HUES64 (cell line): ENCODE results near the gene SLC15A4.
"Not testable (repeated sequence)": the region's sequence is repeated elsewhere in the genome, so short reads cannot be mapped to it uniquely, and the experiment has no call there.

Experiments used
- H3K27ac ChIP-seq: 2 replicates; pipeline ENCODE4 v1.7.0; 2013; ENCODE audit warnings: low read depth, low read length, inconsistent platforms
- H3K27me3 ChIP-seq: 2 replicates; pipeline ENCODE4 v1.6.1; 2013; ENCODE audit warnings: mild to moderate bottlenecking, low read length; ENCODE audit not compliant: insufficient read depth
- H3K36me3 ChIP-seq: 2 replicates; pipeline ENCODE4 v1.6.1; 2013; ENCODE audit warnings: mild to moderate bottlenecking, low read length; ENCODE audit not compliant: insufficient read depth
- H3K4me1 ChIP-seq: 2 replicates; pipeline ENCODE4 v1.6.1; 2013; ENCODE audit warnings: mild to moderate bottlenecking, low read length, moderate library complexity; ENCODE audit not compliant: insufficient read depth
- H3K4me3 ChIP-seq: 2 replicates; pipeline ENCODE4 v1.5.1; 2013; ENCODE audit warnings: mild to moderate bottlenecking, low read length, moderate library complexity
- H3K9ac ChIP-seq: 2 replicates; pipeline ENCODE4 v1.6.1; 2013; ENCODE audit warnings: mild to moderate bottlenecking, low read depth, low read length
- H3K9me3 ChIP-seq: 2 replicates; pipeline ENCODE4 v1.6.1; 2013; ENCODE audit warnings: low read depth, low read length; ENCODE audit not compliant: insufficient read depth
- WGBS: fragments of 150-250, 120-280 bp; methylation state at CpG from one replicate; pipeline ENCODE4 v1.1.7; 2013; ENCODE audit warnings: missing lambda C conversion rate; 5-methylcytosine and 5-hydroxymethylcytosine counted together

Gene SLC15A4

GRCh38 chr12:128811806-128812205 lies 12.0 kb downstream of the SLC15A4 start:
- no peak overlapping the region for H3K4me3 ChIP-seq
- H3K36me3 ChIP-seq = peaks cover 59% of the 10 kb centered on the region
- H3K27ac ChIP-seq = no peak overlapping the region
- no peak overlapping the region for H3K9ac ChIP-seq
- H3K27me3 ChIP-seq = no peaks in the 10 kb centered on the region
- peaks cover 13% of the 10 kb centered on the region for H3K4me1 ChIP-seq
- 91% methylated on average over 9 of the region's 9 CpGs for WGBS
- no peaks in the 10 kb centered on the region for H3K9me3 ChIP-seq

GRCh38 chr12:128810182-128811127 lies 13.3 kb downstream of the SLC15A4 start:
- H3K27me3 ChIP-seq = no peaks in the 10 kb centered on the region
- no peak overlapping the region for H3K9ac ChIP-seq
- no peaks in the 10 kb centered on the region for H3K9me3 ChIP-seq
- H3K36me3 ChIP-seq = peaks cover 66% of the 10 kb centered on the region
- peaks cover 12% of the 10 kb centered on the region for H3K4me1 ChIP-seq
- H3K4me3 ChIP-seq = no peak overlapping the region
- H3K27ac ChIP-seq = no peak overlapping the region
- 77% methylated on average over 14 of the region's 14 CpGs for WGBS

GRCh38 chr12:128808651-128809050 lies 15.1 kb downstream of the SLC15A4 start:
- WGBS = 87% methylated on average over 12 of the region's 12 CpGs
- Histone ChIP-seq H3K4me1 (peaks cover 12% of the 10 kb centered on the region), H3K27ac (no peak overlapping the region), H3K9me3 (no peaks in the 10 kb centered on the region), H3K27me3 (no peaks in the 10 kb centered on the region), H3K4me3 (no peak overlapping the region), H3K36me3 (peaks cover 66% of the 10 kb centered on the region), H3K9ac (no peak overlapping the region)

- WGBS = 98% methylated on average over 14 of the region's 14 CpGs
- Histone ChIP-seq H3K4me1 (peaks cover 12% of the 10 kb centered on the region), H3K9ac (no peak overlapping the region), H3K27me3 (no peaks in the 10 kb centered on the region), H3K27ac (no peak overlapping the region), H3K36me3 (peaks cover 60% of the 10 kb centered on the region), H3K4me3 (no peak overlapping the region), H3K9me3 (no peaks in the 10 kb centered on the region)
Observed at GRCh38 chr12:128807161-128807724, 16.5 kb downstream of the SLC15A4 start.

- peaks cover 8% of the 10 kb centered on the region; the same call in 1 of the 2 replicates for H3K4me1 ChIP-seq
- H3K4me3 ChIP-seq = no peak overlapping the region
- WGBS = 86% methylated on average over 9 of the region's 9 CpGs
- no peaks in the 10 kb centered on the region for H3K27me3 ChIP-seq
- H3K9me3 ChIP-seq = no peaks in the 10 kb centered on the region
- no peak overlapping the region for H3K9ac ChIP-seq
- H3K27ac ChIP-seq = no peak overlapping the region
- peaks cover 59% of the 10 kb centered on the region for H3K36me3 ChIP-seq
Observed at GRCh38 chr12:128806573-128806972, 17.2 kb downstream of the SLC15A4 start.

- WGBS = 94% methylated on average over 4 of the region's 5 CpGs
- not testable (repeated sequence) for H3K9me3 ChIP-seq, H3K27ac ChIP-seq, H3K9ac ChIP-seq, H3K4me1 ChIP-seq, H3K4me3 ChIP-seq, H3K27me3 ChIP-seq
- H3K36me3 ChIP-seq = peaks cover 71% of the 10 kb centered on the region
Observed at GRCh38 chr12:128805406-128805805, 18.4 kb downstream of the SLC15A4 start.

- Histone ChIP-seq H3K27ac (no peak overlapping the region), H3K9me3 (no peaks in the 10 kb centered on the region), H3K4me3 (no peak overlapping the region), H3K9ac (no peak overlapping the region), H3K36me3 (peaks cover 77% of the 10 kb centered on the region), H3K4me1 (no peaks in the 10 kb centered on the region), H3K27me3 (no peaks in the 10 kb centered on the region)
- 98% methylated on average over 7 of the region's 8 CpGs for WGBS
Observed at GRCh38 chr12:128804762-128805161, 19.0 kb downstream of the SLC15A4 start.

- Histone ChIP-seq H3K27me3 (no peaks in the 10 kb centered on the region), H3K27ac (no peak overlapping the region), H3K4me3 (no peak overlapping the region), H3K36me3 (peaks cover 78% of the 10 kb centered on the region), H3K9ac (no peak overlapping the region), H3K4me1 (no peaks in the 10 kb centered on the region), H3K9me3 (no peaks in the 10 kb centered on the region)
- WGBS = 97% methylated on average over 9 of the region's 9 CpGs
Observed at GRCh38 chr12:128803788-128804187, 20.0 kb downstream of the SLC15A4 start.

GRCh38 chr12:128802756-128803155 lies 21.0 kb downstream of the SLC15A4 start:
- Histone ChIP-seq H3K4me3 (no peak overlapping the region), H3K36me3 (peaks cover 78% of the 10 kb centered on the region), H3K9me3 (no peaks in the 10 kb centered on the region)

GRCh38 chr12:128801879-128802391 lies 21.8 kb downstream of the SLC15A4 start:
- Histone ChIP-seq H3K36me3 (peaks cover 74% of the 10 kb centered on the region), H3K9ac (no peak overlapping the region)
- 93% methylated on average over 8 of the region's 8 CpGs for WGBS

More at GRCh38 chr12:128802756-128803155, 21.0 kb downstream of the SLC15A4 start:
- no peak overlapping the region for H3K27ac ChIP-seq
- peaks cover 7% of the 10 kb centered on the region; the same call in 1 of the 2 replicates for H3K4me1 ChIP-seq
- H3K27me3 ChIP-seq = no peaks in the 10 kb centered on the region
- 93% methylated on average over 13 of the region's 13 CpGs for WGBS
- no peak overlapping the region for H3K9ac ChIP-seq

GRCh38 chr12:128800606-128801005 lies 23.2 kb downstream of the SLC15A4 start:
- WGBS = 97% methylated on average over 14 of the region's 14 CpGs
- Histone ChIP-seq H3K4me3 (no peak overlapping the region), H3K27ac (no peak overlapping the region), H3K36me3 (peaks cover 76% of the 10 kb centered on the region), H3K9ac (no peak overlapping the region), H3K4me1 (peaks cover 10% of the 10 kb centered on the region; the same call in 1 of the 2 replicates), H3K27me3 (no peaks in the 10 kb centered on the region), H3K9me3 (no peaks in the 10 kb centered on the region)

More at GRCh38 chr12:128801879-128802391, 21.8 kb downstream of the SLC15A4 start:
- H3K27ac ChIP-seq = no peak overlapping the region
- no peaks in the 10 kb centered on the region for H3K27me3 ChIP-seq
- H3K4me1 ChIP-seq = peaks cover 10% of the 10 kb centered on the region; the same call in 1 of the 2 replicates
- no peaks in the 10 kb centered on the region for H3K9me3 ChIP-seq
- no peak overlapping the region for H3K4me3 ChIP-seq
